ENCODE measurements around the gene FMO1. TPM values are rescaled to one million over a fixed set of nuclear protein-coding genes. Genes with fewer than 3 reads are reported as not detected.

Gene FMO1
- total and polyA plus RNA-seq, 2 of the 8 experiments (the other 6 are each of a cell fraction or from before 2014, with no cell fraction given), result 0.11 TPM; not detected in 1

GRCh38 chr1:171243878-171244277, 4.4 kb upstream of the FMO1 start (continued):
- TF ChIP-seq EP300 (IDR thresholded peaks at IDR 0.05; ENCODE audit: borderline replicate concordance in 1 of 2, low read depth in 2 of 2, low read length in 2 of 2) (no peak), SRF (IDR thresholded peaks at IDR 0.05; ENCODE audit: low read depth, low read length) (no peak), CEBPB (IDR thresholded peaks at IDR 0.05; ENCODE audit: low read depth, low read length) (no peak), SIRT6 (IDR thresholded peaks at IDR 0.05; ENCODE audit: low read length) (no peak), JUN (IDR thresholded peaks at IDR 0.05; ENCODE audit: low read depth, low read length) (no peak), PHF8 (conservative IDR thresholded peaks at IDR 0.05; ENCODE audit: low read depth, low read length) (no peak), SP4 (IDR thresholded peaks at IDR 0.05; ENCODE audit: low read length) (no peak)

Measured in H1 (cell line).